NCI-H526 treated with DMSO at 0.1 percent for 48 hours (cell line): ENCODE data around the gene KLHDC8A.
"Not testable (repeated sequence)": the region's sequence is repeated elsewhere in the genome, so short reads cannot be mapped to it uniquely, and the experiment has no call there.

Source experiments
- DNase-seq: peaks from one replicate; lab custom pipeline; 2025; lab: John Stamatoyannopoulos, UW

Gene KLHDC8A

DNA sequence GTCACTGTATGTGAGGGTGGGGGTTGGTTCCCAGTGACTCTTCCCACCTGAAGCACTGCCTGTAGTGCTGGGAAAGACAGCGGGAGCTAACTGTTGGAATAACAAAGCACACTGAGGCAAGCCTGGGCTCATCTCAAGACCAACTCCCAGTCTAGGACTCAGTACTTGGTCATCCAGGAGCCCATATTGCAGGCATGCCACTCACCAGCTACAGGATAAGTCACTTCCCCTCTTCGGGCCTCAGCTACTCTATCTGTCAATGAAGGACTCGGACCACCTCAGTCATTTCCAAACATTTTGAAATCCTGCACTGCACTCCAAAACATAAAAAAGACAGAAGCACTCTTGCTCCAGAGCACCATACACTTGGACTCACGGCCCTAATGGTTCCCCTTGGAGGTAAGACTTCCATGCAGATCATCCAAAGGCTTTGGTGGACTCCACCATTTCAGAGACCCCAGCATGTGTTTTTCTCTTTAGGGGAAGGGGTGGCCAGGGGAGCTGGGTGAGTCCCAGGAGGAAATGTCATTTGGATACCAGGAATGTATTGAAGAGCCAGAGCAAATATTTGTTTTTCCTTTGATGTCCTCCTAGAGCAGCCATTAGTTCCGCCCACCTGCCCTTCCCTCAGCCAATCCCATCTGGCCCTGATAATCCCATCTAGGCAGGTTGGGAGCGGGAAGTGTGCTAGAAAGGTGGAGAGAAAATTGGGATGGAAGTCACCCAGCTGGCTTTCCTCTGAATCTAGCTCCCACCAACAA, 38.3 kb downstream of the KLHDC8A start:
- peak; percentile 69 for DNase-seq

DNA sequence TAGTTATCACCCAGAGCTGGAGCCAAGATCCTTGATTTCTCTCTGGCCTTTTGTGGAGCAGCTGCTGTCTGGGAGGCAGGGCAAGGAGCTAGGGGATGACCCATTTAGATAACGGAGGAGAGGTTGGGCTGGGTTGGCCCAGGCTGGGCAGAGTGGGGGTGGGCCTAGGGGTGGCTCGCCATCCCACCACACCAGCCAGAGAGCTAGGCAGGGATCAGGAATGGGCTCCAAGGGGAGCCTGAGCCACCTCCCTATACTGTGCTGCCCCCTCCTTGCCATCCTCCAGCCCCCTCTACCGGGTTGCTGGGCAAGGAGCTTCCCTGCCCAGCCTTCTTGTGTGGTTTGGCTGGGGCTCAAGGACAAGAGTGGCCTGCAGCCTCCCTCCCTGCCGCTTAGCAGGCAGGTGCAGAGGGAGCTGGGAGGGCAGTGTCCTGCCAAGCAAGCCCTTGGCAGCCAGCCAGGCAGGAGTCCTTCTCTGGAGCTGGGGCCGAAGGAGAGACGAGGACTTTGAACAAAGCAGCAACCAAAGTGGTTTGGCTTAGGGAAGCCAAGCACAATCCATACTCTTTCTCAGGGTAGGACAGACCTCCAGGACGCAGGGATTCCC, 39.3 kb downstream of the KLHDC8A start:
- DNase-seq, result peak; percentile 5

DNA sequence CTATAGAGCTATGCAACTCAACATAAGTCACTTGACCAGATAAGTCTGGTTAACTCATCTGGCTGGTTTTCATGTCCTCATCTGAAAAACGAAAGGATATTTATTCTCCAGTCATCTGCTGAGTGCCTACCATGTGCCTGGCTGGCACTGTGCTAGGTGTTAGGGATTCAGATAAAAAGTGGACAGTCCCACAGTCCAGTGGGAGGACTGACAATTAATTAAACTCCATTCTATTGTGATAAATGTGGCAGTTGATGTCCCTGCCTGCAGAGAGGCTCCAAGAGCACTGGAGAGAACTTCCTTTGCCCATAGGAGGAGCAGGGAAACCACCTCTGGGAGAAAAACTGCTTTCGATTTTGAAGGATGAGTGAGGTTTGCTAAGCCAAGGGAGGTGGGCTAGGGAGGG, 40.6 kb downstream of the KLHDC8A start:
- DNase-seq, result no peak

GRCh38 chr1:205315008-205315618, 41.6 kb downstream of the KLHDC8A start:
- DNase-seq, result no peak

GRCh38 chr1:205313563-205314308, 43.0 kb downstream of the KLHDC8A start:
- no peak for DNase-seq

DNA sequence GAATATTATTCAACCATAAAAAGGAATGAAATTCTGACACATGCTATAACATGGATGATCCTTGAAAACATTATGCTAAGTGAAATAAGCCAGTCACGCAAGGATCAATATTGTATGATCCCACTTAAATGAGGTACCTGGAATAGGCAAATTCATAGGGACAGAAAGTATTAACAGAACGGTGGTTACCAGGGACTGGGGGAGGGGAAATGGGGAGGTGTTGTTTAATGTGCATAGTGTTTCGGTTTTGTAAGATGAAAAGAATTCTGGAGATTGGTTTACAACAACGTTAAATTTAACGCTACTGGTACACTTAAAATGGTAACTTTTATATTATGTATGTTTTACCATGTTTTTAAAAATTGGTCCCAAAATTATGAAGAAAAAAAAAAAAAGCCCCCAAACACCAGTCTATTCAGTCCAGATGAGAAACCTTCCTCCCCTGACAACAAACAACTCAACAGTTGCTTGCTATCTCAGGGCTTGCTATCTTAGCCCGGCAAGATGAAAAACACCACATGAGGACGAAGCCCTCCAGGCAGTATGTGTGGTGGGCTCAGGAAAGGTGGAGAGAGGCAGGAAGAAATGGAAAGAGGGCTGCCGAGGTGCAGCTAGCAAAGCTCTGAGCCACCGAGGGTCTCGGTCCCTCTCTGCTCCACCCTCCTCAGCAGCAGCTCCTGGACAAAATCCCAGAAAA, 43.7 kb downstream of the KLHDC8A start:
- DNase-seq, result no peak

DNA sequence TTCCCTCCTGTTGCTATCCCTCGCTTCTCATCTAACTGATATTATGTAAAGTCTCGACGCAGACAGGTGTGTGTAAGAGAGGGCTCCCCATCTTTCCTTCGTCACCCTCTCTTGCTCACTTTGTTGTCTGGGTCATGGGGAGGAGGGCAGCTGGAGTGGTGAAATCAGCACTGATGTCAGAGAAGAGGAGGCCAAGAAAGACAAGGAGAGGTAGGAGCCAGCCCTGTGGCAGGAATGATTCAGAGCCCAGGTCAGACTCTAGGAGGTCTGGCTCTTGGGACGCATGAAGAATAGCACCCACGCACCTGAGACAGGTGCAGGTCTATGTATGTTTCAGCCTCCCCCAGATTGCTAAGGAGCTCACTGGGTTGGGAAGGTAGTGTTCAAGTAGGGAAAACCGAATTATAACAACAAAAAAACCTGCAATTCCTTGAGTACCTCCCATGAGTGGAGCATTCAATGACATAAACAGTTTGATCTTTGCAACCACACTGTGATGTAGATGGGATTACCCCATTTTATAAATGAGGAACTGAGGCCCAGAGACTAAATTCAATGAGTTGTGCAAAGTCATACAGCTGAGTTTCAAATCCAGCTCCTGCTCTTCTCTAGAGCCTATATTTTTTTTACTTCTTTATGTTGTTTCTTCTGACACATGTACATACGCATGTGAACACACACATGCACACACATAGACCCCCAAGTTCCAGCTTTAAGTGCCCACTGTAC, 45.6 kb downstream of the KLHDC8A start:
- DNase-seq, result no peak

GRCh38 chr1:205309741-205310140, 47.0 kb downstream of the KLHDC8A start:
- DNase-seq, result no peak

DNA sequence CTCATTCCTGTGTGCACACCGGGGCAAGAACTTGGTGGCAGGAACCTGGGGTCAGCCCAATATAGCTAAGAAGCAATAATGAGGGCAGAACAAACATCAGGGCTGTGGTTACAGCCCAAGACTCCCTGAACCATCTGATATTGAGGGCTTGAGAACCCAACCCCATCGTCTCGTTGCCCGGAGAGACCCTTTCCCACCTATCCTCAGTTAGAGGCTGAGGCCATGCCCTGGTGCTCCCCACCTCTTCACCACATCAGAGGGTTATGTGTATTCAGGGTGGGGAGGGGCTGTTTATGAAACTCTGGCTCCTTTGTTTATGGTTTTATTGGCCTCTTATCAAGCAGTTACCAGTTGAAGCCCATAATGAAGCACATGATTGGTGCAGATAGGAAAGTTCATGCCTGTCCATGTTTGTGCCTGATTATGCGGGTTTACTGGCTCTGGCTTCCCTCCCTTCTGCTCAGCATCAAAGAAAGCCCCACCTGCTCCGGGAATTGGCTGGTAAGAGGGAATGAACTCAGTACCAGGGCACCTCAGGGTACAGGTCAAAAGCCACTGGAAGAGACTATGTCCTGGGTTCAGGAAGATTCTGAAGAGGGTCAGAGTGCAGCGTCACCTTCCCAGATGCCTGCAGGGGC, 49.7 kb downstream of the KLHDC8A start:
- DNase-seq, result no peak

GRCh38 chr1:205304695-205305070, 52.0 kb downstream of the KLHDC8A start:
- no peak for DNase-seq

GRCh38 chr1:205304046-205304694, 52.6 kb downstream of the KLHDC8A start:
- DNase-seq, result no peak

- DNase-seq, result no peak
These were observed 53.4 kb downstream of the KLHDC8A start for GRCh38 chr1:205303247-205303888.

- no peak for DNase-seq
These were observed 54.7 kb downstream of the KLHDC8A start for GRCh38 chr1:205301842-205302588.

GRCh38 chr1:205301205-205301821, 55.4 kb downstream of the KLHDC8A start:
- DNase-seq, result peak; percentile 37

- DNase-seq, result no peak
These were observed 56.6 kb downstream of the KLHDC8A start for GRCh38 chr1:205300149-205300548.

DNA sequence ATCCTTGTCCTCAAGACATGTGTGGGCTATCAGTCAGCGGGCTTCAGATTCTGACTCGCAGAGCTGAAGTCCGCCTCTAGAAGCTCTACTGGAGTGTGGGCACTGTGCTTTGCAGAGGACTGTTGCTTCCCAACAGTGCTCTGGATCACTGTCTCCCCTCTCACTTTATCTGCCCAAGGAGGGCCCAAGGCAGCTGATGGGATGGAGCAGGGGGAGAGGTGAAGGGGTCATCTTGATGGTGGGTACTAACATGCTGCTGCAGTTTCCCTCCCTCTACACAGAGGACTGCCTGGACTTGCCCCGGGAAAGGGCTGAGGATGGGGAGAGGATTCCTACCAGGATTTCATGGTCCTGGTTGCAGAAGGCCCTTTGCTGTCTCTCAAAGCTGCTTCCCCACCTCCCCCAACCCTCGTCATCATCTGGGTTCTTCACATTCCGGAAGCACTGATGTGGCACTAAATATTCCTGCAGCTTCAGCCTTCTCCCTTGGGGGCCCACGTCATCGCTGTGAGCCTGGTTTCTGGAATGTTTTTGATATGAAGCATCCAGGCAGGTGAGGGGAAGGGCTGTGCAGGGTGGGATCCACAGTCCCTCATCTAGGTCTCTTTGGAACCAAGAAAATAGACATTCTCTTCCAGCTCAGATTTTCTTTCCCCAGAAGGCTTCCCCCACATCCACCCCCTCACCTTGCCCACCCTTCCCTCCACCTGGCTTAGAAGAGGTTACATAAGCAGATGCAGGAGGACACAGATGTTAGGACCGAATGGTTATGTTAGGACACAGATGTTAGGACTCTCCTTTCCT, 58.3 kb downstream of the KLHDC8A start:
- DNase-seq, result peak; percentile 9

GRCh38 chr1:205297546-205298177, 59.1 kb downstream of the KLHDC8A start:
- DNase-seq, result not testable (repeated sequence)
